Retina (tissue), 1 donor: ENCODE results near the gene GPR6.
A peak's percentile ranks its signal among the peaks of the same experiment; 100 is the strongest.

Source experiments
- DNase-seq: peaks from one replicate; pipeline ENCODE4 v3.0.0-alpha.2; 2016

GPR6 gene

GRCh38 chr6:109978174-109979032, at the start of gene GPR6:
GPR6 (plus strand) TSS chr6:109978311; CDS start chr6:109979113, 802 bp downstream.
- DNase-seq: peak; percentile 85

GRCh38 chr6:109934293-109934692, 43.8 kb upstream of the GPR6 start:
- no peak for DNase-seq

GRCh38 chr6:109939654-109940053, 38.5 kb upstream of the GPR6 start:
- no peak for DNase-seq

- no peak for DNase-seq
Observed at GRCh38 chr6:109944448-109944847, 33.7 kb upstream of the GPR6 start.

GRCh38 chr6:109945091-109945490, 33.0 kb upstream of the GPR6 start:
- DNase-seq: no peak

- no peak for DNase-seq
Observed at GRCh38 chr6:109946979-109947378, 31.1 kb upstream of the GPR6 start.

GRCh38 chr6:109949281-109950065, 28.6 kb upstream of the GPR6 start:
- DNase-seq: no peak

GRCh38 chr6:109955491-109955890, 22.6 kb upstream of the GPR6 start:
- no peak for DNase-seq

- DNase-seq: no peak
Observed at GRCh38 chr6:109958626-109959025, 19.5 kb upstream of the GPR6 start.

- no peak for DNase-seq
Observed at GRCh38 chr6:109961611-109962041, 16.5 kb upstream of the GPR6 start.

- no peak for DNase-seq
Observed at GRCh38 chr6:109962271-109962670, 15.8 kb upstream of the GPR6 start.

- no peak for DNase-seq
Observed at GRCh38 chr6:109963598-109964170, 14.4 kb upstream of the GPR6 start.

GRCh38 chr6:109964949-109965348, 13.2 kb upstream of the GPR6 start:
- no peak for DNase-seq

GRCh38 chr6:109966299-109966698, 11.8 kb upstream of the GPR6 start:
- no peak for DNase-seq

GRCh38 chr6:109977791-109978173, 329 bp upstream of the GPR6 start:
- DNase-seq: no peak

GRCh38 chr6:109979033-109979921, 1.2 kb downstream of the GPR6 start:
- peak; percentile 70 for DNase-seq

GRCh38 chr6:109984410-109984809, 6.3 kb downstream of the GPR6 start:
- no peak for DNase-seq

GRCh38 chr6:109987196-109987595, 9.1 kb downstream of the GPR6 start:
- DNase-seq: no peak

- DNase-seq: no peak
Observed at GRCh38 chr6:109991201-109992101, 13.3 kb downstream of the GPR6 start.

- DNase-seq: no peak
Observed at GRCh38 chr6:109998159-109998785, 20.2 kb downstream of the GPR6 start.

GRCh38 chr6:109999740-110000139, 21.6 kb downstream of the GPR6 start:
- no peak for DNase-seq
